ENCODE measurements around the gene TRAPPC12.
"Not testable (repeated sequence)": the region's sequence is repeated elsewhere in the genome, so short reads cannot be mapped to it uniquely, and the experiment has no call there.

TRAPPC12 gene

GRCh38 chr2:3369340-3370181 lies 9.9 kb upstream of the TRAPPC12 start:
- DNase-seq, result not testable (repeated sequence)

- DNase-seq, result no peak
Observed at GRCh38 chr2:3376821-3377220, 2.7 kb upstream of the TRAPPC12 start.

- DNase-seq, result no peak
Observed at GRCh38 chr2:3377279-3377611, 2.2 kb upstream of the TRAPPC12 start.

GRCh38 chr2:3377612-3378432 lies 1.7 kb upstream of the TRAPPC12 start, which contains the start of gene EIPR1:
Gene EIPR1, minus strand, starts transcription at chr2:3377818. Its CDS starts 129 bp downstream, at chr2:3377689.
- DNase-seq, result peak; percentile 95

GRCh38 chr2:3379339-3379646 lies 201 bp upstream of the TRAPPC12 start:
- peak; percentile 68 for DNase-seq

- no peak for DNase-seq
Observed at GRCh38 chr2:3386448-3386958, 7.0 kb downstream of the TRAPPC12 start.

- DNase-seq, result no peak
Observed at GRCh38 chr2:3387011-3387410, 7.5 kb downstream of the TRAPPC12 start.

- no peak for DNase-seq
Observed at GRCh38 chr2:3387644-3388411, 8.3 kb downstream of the TRAPPC12 start.

- DNase-seq, result no peak
Observed at GRCh38 chr2:3388412-3388738, 8.9 kb downstream of the TRAPPC12 start.

- no peak for DNase-seq
Observed at GRCh38 chr2:3389193-3389592, 9.7 kb downstream of the TRAPPC12 start.

- DNase-seq, result no peak
Observed at GRCh38 chr2:3390041-3390440, 10.5 kb downstream of the TRAPPC12 start.

GRCh38 chr2:3392216-3392615 lies 12.7 kb downstream of the TRAPPC12 start:
- DNase-seq, result no peak

- DNase-seq, result no peak
Observed at GRCh38 chr2:3396920-3397559, 17.5 kb downstream of the TRAPPC12 start.

- no peak for DNase-seq
Observed at GRCh38 chr2:3398857-3399256, 19.4 kb downstream of the TRAPPC12 start.

- no peak for DNase-seq
Observed at GRCh38 chr2:3399381-3399780, 19.9 kb downstream of the TRAPPC12 start.

GRCh38 chr2:3399829-3400228 lies 20.3 kb downstream of the TRAPPC12 start:
- DNase-seq, result no peak

GRCh38 chr2:3403587-3404334 lies 24.3 kb downstream of the TRAPPC12 start:
- DNase-seq, result no peak

GRCh38 chr2:3404349-3404894 lies 24.9 kb downstream of the TRAPPC12 start:
- no peak for DNase-seq

GRCh38 chr2:3405307-3405706 lies 25.8 kb downstream of the TRAPPC12 start:
- DNase-seq, result no peak

- DNase-seq, result no peak
Observed at GRCh38 chr2:3405876-3406275, 26.4 kb downstream of the TRAPPC12 start.

GRCh38 chr2:3406501-3406900 lies 27.0 kb downstream of the TRAPPC12 start:
- no peak for DNase-seq

GRCh38 chr2:3408781-3409180 lies 29.3 kb downstream of the TRAPPC12 start:
- DNase-seq, result no peak
